Measurements from ENCODE around the gene RNASEH1. TPM values are rescaled to one million over a fixed set of nuclear protein-coding genes. Genes with fewer than 3 reads are reported as not detected.
A peak's percentile ranks its signal among the peaks of the same experiment; 100 is the strongest.

RNASEH1 gene
- total and polyA plus RNA-seq, 2 of the 13 experiments (the other 11 are each of a cell fraction or from before 2014, with no cell fraction given) = 14.5 to 57.4 TPM

DNA sequence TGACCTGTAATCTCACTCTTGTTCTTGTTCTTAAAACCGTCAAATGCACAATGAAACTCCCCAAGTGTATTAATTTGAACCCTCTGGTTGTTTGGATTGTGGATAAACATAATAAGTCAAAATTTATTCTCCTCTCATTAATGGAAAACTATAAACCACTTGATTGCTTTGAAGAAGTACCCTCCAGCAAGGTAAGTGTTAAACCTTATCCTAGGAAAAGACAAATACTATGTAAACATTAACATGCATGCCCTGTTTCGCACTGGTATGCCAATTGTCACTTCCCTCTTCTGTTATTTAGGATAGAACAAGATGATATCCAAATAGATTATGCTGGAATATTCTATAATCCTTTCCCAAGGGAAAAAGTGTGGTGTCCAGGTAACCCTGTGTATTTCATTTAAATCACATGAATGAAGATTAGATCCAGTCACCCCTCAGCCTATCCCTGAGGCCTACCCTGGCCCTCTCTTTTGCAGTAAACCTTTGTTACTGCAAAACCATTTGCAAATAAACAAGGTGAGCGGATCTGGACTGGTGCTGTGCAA is 40.1 kb downstream of the RNASEH1 start (continued):
- TF ChIP-seq, protein P1, sequence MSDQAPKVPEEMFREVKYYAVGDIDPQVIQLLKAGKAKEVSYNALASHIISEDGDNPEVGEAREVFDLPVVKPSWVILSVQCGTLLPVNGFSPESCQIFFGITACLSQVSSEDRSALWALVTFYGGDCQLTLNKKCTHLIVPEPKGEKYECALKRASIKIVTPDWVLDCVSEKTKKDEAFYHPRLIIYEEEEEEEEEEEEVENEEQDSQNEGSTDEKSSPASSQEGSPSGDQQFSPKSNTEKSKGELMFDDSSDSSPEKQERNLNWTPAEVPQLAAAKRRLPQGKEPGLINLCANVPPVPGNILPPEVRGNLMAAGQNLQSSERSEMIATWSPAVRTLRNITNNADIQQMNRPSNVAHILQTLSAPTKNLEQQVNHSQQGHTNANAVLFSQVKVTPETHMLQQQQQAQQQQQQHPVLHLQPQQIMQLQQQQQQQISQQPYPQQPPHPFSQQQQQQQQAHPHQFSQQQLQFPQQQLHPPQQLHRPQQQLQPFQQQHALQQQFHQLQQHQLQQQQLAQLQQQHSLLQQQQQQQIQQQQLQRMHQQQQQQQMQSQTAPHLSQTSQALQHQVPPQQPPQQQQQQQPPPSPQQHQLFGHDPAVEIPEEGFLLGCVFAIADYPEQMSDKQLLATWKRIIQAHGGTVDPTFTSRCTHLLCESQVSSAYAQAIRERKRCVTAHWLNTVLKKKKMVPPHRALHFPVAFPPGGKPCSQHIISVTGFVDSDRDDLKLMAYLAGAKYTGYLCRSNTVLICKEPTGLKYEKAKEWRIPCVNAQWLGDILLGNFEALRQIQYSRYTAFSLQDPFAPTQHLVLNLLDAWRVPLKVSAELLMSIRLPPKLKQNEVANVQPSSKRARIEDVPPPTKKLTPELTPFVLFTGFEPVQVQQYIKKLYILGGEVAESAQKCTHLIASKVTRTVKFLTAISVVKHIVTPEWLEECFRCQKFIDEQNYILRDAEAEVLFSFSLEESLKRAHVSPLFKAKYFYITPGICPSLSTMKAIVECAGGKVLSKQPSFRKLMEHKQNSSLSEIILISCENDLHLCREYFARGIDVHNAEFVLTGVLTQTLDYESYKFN (CRISPR knock-in tag; conservative IDR thresholded peaks at IDR 0.05) = peak; percentile 35; the same call in 1 of the 2 replicates
- 0 out of 2 replicates have a peak, but pooled peaks have one; percentile 17 for TF ChIP-seq ZNF337 (CRISPR knock-in tag; IDR thresholded peaks at IDR 0.05; ENCODE audit: borderline replicate concordance, low read depth)
- TF ChIP-seq, protein P2, sequence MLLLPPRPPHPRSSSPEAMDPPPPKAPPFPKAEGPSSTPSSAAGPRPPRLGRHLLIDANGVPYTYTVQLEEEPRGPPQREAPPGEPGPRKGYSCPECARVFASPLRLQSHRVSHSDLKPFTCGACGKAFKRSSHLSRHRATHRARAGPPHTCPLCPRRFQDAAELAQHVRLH (CRISPR knock-in tag; IDR thresholded peaks at IDR 0.05; ENCODE audit: borderline replicate concordance, low read depth) = 0 out of 2 replicates have a peak, but pooled peaks have one; percentile 23
- TF ChIP-seq MIXL1 (CRISPR knock-in tag; IDR thresholded peaks at IDR 0.05) = 0 out of 2 replicates have a peak, but pooled peaks have one; percentile 13
- TF ChIP-seq ZNF589 (CRISPR knock-in tag; conservative IDR thresholded peaks at IDR 0.05) = 0 out of 2 replicates have a peak, but pooled peaks have one; percentile 57
- TF ChIP-seq ZNF652 (CRISPR knock-in tag; IDR thresholded peaks at IDR 0.05; ENCODE audit: borderline replicate concordance, low read depth) = peak; percentile 99
- 0 out of 2 replicates have a peak, but pooled peaks have one; percentile 2 for TF ChIP-seq ZNF775 (CRISPR knock-in tag; IDR thresholded peaks at IDR 0.05; ENCODE audit: borderline replicate concordance)
- TF ChIP-seq ZFP82 (CRISPR knock-in tag; IDR thresholded peaks at IDR 0.05; ENCODE audit: borderline replicate concordance) = 0 out of 2 replicates have a peak, but pooled peaks have one; percentile 72
- peak; percentile 34; the same call in 1 of the 2 replicates for TF ChIP-seq SOX5 (CRISPR knock-in tag; IDR thresholded peaks at IDR 0.05; ENCODE audit: borderline replicate concordance)
- TF ChIP-seq, protein P3, sequence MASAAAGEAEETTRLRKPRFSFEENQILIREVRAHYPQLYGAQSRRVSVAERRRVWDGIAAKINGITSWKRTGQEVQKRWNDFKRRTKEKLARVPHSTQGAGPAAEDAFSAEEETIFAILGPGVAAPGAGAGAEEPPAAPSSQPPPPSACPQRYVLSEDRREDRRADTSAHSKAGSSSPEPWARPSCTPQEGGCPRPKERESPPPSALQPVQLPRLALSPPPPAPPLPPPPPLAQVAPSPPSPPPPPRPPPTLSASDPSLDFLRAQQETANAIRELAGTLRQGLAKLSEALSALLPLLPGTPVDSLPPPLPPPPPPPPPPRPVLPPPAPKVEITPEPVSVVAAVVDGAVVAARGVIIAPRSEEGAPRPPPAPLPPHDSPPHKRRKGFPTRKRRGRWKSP (CRISPR knock-in tag; IDR thresholded peaks at IDR 0.05) = peak; percentile 73; the same call in 1 of the 2 replicates
- TF ChIP-seq KDM5A (IDR thresholded peaks at IDR 0.05; ENCODE audit: borderline replicate concordance, low read length) = peak; percentile 38; the same call in 1 of the 2 replicates
- peak; percentile 49; the same call in 1 of the 2 replicates for TF ChIP-seq NCOR1 (IDR thresholded peaks at IDR 0.05; ENCODE audit: borderline replicate concordance, low read length)
- TF ChIP-seq CENPX (CRISPR knock-in tag; IDR thresholded peaks at IDR 0.05) = no peak
- TF ChIP-seq, protein P4, sequence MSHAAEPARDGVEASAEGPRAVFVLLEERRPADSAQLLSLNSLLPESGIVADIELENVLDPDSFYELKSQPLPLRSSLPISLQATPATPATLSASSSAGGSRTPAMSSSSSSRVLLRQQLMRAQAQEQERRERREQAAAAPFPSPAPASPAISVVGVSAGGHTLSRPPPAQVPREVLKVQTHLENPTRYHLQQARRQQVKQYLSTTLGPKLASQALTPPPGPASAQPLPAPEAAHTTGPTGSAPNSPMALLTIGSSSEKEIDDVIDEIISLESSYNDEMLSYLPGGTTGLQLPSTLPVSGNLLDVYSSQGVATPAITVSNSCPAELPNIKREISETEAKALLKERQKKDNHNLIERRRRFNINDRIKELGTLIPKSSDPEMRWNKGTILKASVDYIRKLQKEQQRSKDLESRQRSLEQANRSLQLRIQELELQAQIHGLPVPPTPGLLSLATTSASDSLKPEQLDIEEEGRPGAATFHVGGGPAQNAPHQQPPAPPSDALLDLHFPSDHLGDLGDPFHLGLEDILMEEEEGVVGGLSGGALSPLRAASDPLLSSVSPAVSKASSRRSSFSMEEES (CRISPR knock-in tag; IDR thresholded peaks at IDR 0.05) = peak; percentile 19; the same call in 1 of the 2 replicates
- peak; percentile 67 for TF ChIP-seq RBM22 (optimal IDR thresholded peaks at IDR 0.05; ENCODE audit: low read length)
- TF ChIP-seq MIER2 (CRISPR knock-in tag; IDR thresholded peaks at IDR 0.05) = peak; percentile 49; the same call in 1 of the 2 replicates
- TF ChIP-seq ZNF232 (CRISPR knock-in tag; IDR thresholded peaks at IDR 0.05; ENCODE audit: borderline replicate concordance) = no peak
- TF ChIP-seq, protein P5, sequence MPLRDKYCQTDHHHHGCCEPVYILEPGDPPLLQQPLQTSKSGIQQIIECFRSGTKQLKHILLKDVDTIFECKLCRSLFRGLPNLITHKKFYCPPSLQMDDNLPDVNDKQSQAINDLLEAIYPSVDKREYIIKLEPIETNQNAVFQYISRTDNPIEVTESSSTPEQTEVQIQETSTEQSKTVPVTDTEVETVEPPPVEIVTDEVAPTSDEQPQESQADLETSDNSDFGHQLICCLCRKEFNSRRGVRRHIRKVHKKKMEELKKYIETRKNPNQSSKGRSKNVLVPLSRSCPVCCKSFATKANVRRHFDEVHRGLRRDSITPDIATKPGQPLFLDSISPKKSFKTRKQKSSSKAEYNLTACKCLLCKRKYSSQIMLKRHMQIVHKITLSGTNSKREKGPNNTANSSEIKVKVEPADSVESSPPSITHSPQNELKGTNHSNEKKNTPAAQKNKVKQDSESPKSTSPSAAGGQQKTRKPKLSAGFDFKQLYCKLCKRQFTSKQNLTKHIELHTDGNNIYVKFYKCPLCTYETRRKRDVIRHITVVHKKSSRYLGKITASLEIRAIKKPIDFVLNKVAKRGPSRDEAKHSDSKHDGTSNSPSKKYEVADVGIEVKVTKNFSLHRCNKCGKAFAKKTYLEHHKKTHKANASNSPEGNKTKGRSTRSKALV (CRISPR knock-in tag; IDR thresholded peaks at IDR 0.05) = peak; percentile 55; the same call in 1 of the 2 replicates
- 0 out of 2 replicates have a peak, but pooled peaks have one; percentile 61 for TF ChIP-seq ZNF33A (CRISPR knock-in tag; IDR thresholded peaks at IDR 0.05; ENCODE audit: borderline replicate concordance)
- TF ChIP-seq ZNF782 (CRISPR knock-in tag; IDR thresholded peaks at IDR 0.05; ENCODE audit: borderline replicate concordance) = no peak
- TF ChIP-seq ZSCAN22 (CRISPR knock-in tag; IDR thresholded peaks at IDR 0.05) = peak; percentile 49; the same call in 1 of the 2 replicates

Measured in HepG2 (cell line).